Measurements from ENCODE around the gene DOCK8.

DNA sequence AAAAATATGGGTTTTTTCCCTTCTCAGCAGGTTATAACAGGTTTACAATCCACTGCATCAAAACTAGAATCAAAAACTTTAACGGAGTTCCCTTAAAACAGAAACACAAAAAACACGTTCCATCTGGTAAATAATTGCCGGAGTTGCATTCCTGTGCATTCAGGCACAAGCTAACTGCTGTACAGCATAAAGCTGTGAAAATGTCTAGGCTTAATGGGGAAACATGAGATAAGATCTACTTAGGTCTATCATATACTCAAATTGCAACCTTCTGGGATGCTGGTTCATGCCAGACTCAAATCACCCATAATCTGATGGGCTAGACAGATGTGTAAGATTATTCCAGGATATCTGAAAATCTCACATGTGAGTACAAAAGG, 265.3 kb downstream of the DOCK8 start:
- TF ChIP-seq, protein P1, sequence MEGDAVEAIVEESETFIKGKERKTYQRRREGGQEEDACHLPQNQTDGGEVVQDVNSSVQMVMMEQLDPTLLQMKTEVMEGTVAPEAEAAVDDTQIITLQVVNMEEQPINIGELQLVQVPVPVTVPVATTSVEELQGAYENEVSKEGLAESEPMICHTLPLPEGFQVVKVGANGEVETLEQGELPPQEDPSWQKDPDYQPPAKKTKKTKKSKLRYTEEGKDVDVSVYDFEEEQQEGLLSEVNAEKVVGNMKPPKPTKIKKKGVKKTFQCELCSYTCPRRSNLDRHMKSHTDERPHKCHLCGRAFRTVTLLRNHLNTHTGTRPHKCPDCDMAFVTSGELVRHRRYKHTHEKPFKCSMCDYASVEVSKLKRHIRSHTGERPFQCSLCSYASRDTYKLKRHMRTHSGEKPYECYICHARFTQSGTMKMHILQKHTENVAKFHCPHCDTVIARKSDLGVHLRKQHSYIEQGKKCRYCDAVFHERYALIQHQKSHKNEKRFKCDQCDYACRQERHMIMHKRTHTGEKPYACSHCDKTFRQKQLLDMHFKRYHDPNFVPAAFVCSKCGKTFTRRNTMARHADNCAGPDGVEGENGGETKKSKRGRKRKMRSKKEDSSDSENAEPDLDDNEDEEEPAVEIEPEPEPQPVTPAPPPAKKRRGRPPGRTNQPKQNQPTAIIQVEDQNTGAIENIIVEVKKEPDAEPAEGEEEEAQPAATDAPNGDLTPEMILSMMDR (conservative IDR thresholded peaks at IDR 0.05; ENCODE audit: low read depth, low read length), result no peak
- TF ChIP-seq RAD21 (IDR thresholded peaks at IDR 0.05; ENCODE audit: low read length) (no peak), POLR2A (IDR thresholded peaks at IDR 0.05; ENCODE audit: low read depth, low read length) (no peak), CEBPB (IDR thresholded peaks at IDR 0.05; ENCODE audit: low read depth, low read length) (no peak), RFX5 (IDR thresholded peaks at IDR 0.05; ENCODE audit: low read depth, low read length) (no peak), NFE2L2 (IDR thresholded peaks at IDR 0.05; ENCODE audit: low read depth, low read length) (no peak), FOS (IDR thresholded peaks at IDR 0.05; ENCODE audit: low read depth, low read length) (no peak), MXI1 (IDR thresholded peaks at IDR 0.05; ENCODE audit: borderline replicate concordance, low read depth, low read length) (no peak), BHLHE40 (IDR thresholded peaks at IDR 0.05; ENCODE audit: low read depth, low read length) (no peak)
- TF ChIP-seq, protein P2, sequence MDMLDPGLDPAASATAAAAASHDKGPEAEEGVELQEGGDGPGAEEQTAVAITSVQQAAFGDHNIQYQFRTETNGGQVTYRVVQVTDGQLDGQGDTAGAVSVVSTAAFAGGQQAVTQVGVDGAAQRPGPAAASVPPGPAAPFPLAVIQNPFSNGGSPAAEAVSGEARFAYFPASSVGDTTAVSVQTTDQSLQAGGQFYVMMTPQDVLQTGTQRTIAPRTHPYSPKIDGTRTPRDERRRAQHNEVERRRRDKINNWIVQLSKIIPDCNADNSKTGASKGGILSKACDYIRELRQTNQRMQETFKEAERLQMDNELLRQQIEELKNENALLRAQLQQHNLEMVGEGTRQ (IDR thresholded peaks at IDR 0.05; ENCODE audit: low read depth, low read length), result no peak
- TF ChIP-seq, protein P3, sequence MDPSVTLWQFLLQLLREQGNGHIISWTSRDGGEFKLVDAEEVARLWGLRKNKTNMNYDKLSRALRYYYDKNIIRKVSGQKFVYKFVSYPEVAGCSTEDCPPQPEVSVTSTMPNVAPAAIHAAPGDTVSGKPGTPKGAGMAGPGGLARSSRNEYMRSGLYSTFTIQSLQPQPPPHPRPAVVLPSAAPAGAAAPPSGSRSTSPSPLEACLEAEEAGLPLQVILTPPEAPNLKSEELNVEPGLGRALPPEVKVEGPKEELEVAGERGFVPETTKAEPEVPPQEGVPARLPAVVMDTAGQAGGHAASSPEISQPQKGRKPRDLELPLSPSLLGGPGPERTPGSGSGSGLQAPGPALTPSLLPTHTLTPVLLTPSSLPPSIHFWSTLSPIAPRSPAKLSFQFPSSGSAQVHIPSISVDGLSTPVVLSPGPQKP (IDR thresholded peaks at IDR 0.05; ENCODE audit: borderline replicate concordance, low read depth, low read length), result no peak
